GM18505 (cell line): Measurements from ENCODE around the gene SLC25A21.

Experiments used
- ATAC-seq: cut with Tn5 transposase; IDR thresholded peaks from one replicate; pipeline ENCODE4 v1.9.1; 2021; ENCODE audit not compliant: unreplicated experiment
- POLR2A ChIP-seq: IDR thresholded peaks from 4 replicates; pipeline ENCODE4 v1.6.1; 2011; ENCODE audit warnings: borderline replicate concordance; ENCODE audit not compliant: insufficient read depth, insufficient read length; ENCODE audit errors: extremely low read depth

The SLC25A21 gene

GRCh38 chr14:37115406-37115805 lies 57.0 kb downstream of the SLC25A21 start:
- TF ChIP-seq POLR2A = no peak
- ATAC-seq = no peak

- ATAC-seq = no peak
- no peak for TF ChIP-seq POLR2A
Measured at GRCh38 chr14:37114559-37114958, 57.8 kb downstream of the SLC25A21 start.

- ATAC-seq = no peak
- TF ChIP-seq POLR2A = no peak
Measured at GRCh38 chr14:37114002-37114401, 58.4 kb downstream of the SLC25A21 start.

DNA sequence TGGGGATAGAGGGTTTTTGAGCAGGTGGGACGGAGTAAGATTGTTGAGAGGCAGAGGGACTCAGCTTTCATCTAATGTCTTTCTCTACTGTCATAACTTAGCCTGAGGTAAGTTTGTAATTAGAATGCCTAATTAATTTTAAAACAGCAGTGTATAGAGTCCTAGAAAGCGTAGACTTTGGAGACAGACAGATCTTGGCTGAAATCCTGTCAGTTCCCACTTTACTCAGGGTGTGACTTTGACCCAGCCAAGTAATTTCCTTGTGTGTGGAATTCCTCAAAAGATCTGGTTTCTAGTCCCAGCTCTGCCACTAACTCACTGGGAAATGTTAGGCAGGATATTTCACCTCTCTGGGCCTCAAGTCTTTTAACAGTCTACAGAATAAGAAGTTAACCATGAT lies 74.3 kb downstream of the SLC25A21 start:
- no peak for ATAC-seq
- no peak for TF ChIP-seq POLR2A

- no peak for ATAC-seq
- TF ChIP-seq POLR2A = no peak
Measured at GRCh38 chr14:37094502-37094901, 77.9 kb downstream of the SLC25A21 start.

- no peak for ATAC-seq
- TF ChIP-seq POLR2A = no peak
Measured at GRCh38 chr14:37093364-37093763, 79.0 kb downstream of the SLC25A21 start.

DNA sequence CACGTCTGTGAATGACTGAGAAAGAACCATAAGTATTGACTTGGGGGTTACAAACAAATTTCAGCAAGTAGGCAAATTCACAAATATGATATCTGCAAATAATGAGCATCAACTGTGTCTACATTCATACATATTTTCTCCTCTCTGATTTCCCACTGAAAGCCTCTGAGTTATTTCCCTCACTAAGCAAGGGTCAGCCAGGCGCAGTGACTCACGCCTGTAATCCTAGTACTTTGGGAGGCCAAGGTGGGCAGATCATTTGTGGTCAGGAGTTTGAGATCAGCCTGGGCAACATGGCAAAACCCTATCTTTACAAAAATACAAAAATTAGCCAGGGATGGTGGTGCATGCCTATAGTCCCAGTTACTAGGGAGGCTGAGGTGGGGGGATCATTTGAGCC lies 80.8 kb downstream of the SLC25A21 start:
- TF ChIP-seq POLR2A = no peak
- ATAC-seq = no peak

DNA sequence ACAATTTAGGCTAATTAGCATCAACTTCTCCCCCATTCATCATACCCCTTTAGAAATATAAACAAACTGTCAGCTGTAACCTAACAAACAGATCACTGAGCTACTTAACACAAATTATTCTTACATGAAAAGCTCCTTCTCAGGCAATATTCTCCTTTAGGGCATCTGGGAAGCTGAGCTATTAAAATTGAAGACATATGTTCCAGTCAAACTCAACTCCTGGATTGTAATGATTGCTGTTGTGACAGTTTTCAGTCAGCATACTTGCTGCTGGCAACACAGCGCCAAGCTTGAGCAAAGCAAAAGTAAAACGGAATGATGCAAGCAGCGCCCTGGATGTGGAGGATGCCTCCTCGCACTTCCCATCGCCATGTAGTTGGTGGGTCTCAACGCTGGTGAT lies 82.4 kb downstream of the SLC25A21 start:
- TF ChIP-seq POLR2A = no peak
- ATAC-seq = no peak

DNA sequence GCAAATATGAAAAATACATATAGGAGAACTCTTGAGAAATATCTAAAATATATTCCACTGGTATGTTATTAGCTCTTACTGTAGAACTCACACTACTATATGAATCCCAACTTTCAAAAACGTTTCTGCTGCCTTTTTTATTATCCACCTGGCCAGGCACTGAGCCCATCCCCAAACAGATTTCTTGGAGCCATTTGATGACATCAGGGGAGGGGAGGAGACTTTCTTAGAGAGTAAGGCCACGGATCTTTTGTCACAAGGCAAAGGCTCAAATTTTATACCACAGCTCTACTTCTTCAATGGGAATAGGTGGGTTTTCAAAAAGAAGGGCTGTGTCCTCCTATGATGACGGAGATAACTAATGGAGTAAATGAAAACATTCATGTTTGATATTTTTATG lies 83.0 kb downstream of the SLC25A21 start:
- no peak for TF ChIP-seq POLR2A
- ATAC-seq = no peak

- no peak for ATAC-seq
- TF ChIP-seq POLR2A = no peak
Measured at GRCh38 chr14:37088356-37089215, 83.8 kb downstream of the SLC25A21 start.

GRCh38 chr14:37087520-37087919 lies 84.9 kb downstream of the SLC25A21 start:
- TF ChIP-seq POLR2A = no peak
- no peak for ATAC-seq

DNA sequence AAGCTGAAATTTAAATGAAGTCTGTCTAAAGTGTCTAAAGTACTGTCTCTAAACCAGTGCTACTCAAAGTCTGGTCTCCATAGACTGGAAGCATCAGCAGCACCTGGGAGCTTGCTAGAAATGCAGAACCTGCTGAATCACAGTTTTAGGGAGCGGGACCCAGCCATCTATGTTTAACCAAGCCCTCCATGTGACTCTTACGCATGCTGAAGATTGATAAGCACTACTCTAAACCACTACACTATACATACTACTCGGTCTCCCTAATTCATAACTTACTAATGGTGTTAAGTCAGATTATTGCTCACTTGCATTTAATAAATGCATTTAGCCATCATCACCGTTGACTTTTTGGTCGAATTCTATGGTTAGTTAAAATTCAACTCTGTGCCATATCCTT lies 88.8 kb downstream of the SLC25A21 start:
- no peak for TF ChIP-seq POLR2A
- no peak for ATAC-seq

DNA sequence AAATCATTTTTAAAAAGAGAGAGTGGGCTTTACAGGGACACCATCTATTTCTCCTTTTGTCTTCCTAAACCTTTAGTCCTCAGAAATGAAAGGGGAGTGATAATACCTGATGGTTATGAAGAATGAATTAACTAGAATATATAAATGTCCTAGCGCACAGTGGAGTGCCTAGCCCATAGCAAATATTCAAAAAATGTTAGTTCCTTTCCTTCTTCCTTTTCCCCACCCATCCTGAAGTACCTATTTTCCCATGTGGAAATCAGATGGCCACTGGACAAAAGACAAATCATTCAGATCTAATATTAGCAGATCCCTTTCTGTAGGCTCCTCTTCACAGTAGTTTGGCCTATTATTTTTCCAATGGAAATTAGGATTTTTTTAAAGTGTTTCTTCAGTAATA lies 90.0 kb downstream of the SLC25A21 start:
- ATAC-seq = no peak

GRCh38 chr14:37081856-37082255 lies 90.5 kb downstream of the SLC25A21 start:
- no peak for TF ChIP-seq POLR2A
- ATAC-seq = no peak

More for the DNA sequence above, 90.0 kb downstream of the SLC25A21 start:
- no peak for TF ChIP-seq POLR2A
